Endodermal cell (in vitro differentiated cells): ENCODE results near the gene ARV1. TPM values are rescaled to one million over a fixed set of nuclear protein-coding genes. Genes with fewer than 3 reads are reported as not detected.

Experiments used
- DNase-seq: peaks from one replicate; pipeline ENCODE4 v3.0.0-alpha.2; 2017
- H3K27ac ChIP-seq: 2 replicates; pipeline ENCODE4 v1.5.1; 2013; ENCODE audit warnings: mild to moderate bottlenecking, low read depth, low read length, moderate library complexity
- H3K27me3 ChIP-seq: 2 replicates; pipeline ENCODE4 v1.6.1; 2013; ENCODE audit warnings: mild to moderate bottlenecking, low read length, moderate library complexity; ENCODE audit not compliant: insufficient read depth, control insufficient read depth, poor library complexity, severe bottlenecking
- H3K36me3 ChIP-seq: 2 replicates; pipeline ENCODE4 v1.7.0; 2013; ENCODE audit warnings: mild to moderate bottlenecking, low read length, moderate library complexity; ENCODE audit not compliant: control insufficient read depth, insufficient read depth
- H3K4me1 ChIP-seq: one replicate; pipeline ENCODE4 v1.7.0; 2013; ENCODE audit warnings: low read length; ENCODE audit not compliant: control insufficient read depth, insufficient read depth
- H3K4me3 ChIP-seq: 2 replicates; pipeline ENCODE4 v1.5.1; 2013; ENCODE audit warnings: mild to moderate bottlenecking, low read length, moderate library complexity
- H3K9ac ChIP-seq: 2 replicates; pipeline ENCODE4 v1.6.1; 2013; ENCODE audit warnings: mild to moderate bottlenecking, low read length, moderate library complexity; ENCODE audit not compliant: poor library complexity, severe bottlenecking; ENCODE audit errors: extremely low read depth
- H3K9me3 ChIP-seq: 2 replicates; pipeline ENCODE4 v1.6.1; 2013; ENCODE audit warnings: mild to moderate bottlenecking, low read length, moderate library complexity; ENCODE audit not compliant: control insufficient read depth
- H3K27ac Mint-ChIP-seq: 2 replicates; pipeline ENCODE4 v1.8.0; 2020; ENCODE audit warnings: mixed read lengths
- H3K27me3 Mint-ChIP-seq: 2 replicates; pipeline ENCODE4 v1.8.0; 2021; ENCODE audit warnings: mild to moderate bottlenecking, mixed read lengths; ENCODE audit not compliant: insufficient read depth
- H3K36me3 Mint-ChIP-seq: 2 replicates; pipeline ENCODE4 v1.8.0; 2020; ENCODE audit warnings: low read depth, mixed read lengths
- H3K4me1 Mint-ChIP-seq: 2 replicates; pipeline ENCODE4 v1.8.0; 2020; ENCODE audit warnings: mixed read lengths
- H3K4me3 Mint-ChIP-seq: 2 replicates; pipeline ENCODE4 v1.8.0; 2020; ENCODE audit warnings: mild to moderate bottlenecking, moderate library complexity, mixed read lengths
- H3K9me3 Mint-ChIP-seq: 2 replicates; pipeline ENCODE4 v1.8.0; 2020; ENCODE audit warnings: mild to moderate bottlenecking, mixed read lengths
- CTCF ChIP-seq: fragments of 200-600 bp; sonication (generic); conservative IDR thresholded peaks from 2 replicates; pipeline ENCODE4 v1.5.0; 2021; ENCODE audit warnings: antibody characterized with exemption, mild to moderate bottlenecking
- WGBS, 2 experiments: methylation state at CpG; one replicate each; pipeline versions ENCODE4 v1.1.5 to v1.1.7; 2013; ENCODE audit warnings: missing lambda C conversion rate in 2 of 2, mixed read lengths in 1 of 2; ENCODE audit not compliant: insufficient coverage in 1 of 2, insufficient read length in 1 of 2; 5-methylcytosine and 5-hydroxymethylcytosine counted together
- total RNA-seq, 2 donors: library from RNA; stranded (reverse); fragmentation: NEBNext Ultra II Directional in 1 of 2; extraction: Animal tissue kit (Norgen Biotek cat#: 25700) in 1 of 2; gene quantifications; 2 replicates in 1 of 2; 3 replicates in 1 of 2; pipeline ENCODE4 v1.2.1, GENCODE V29; 2021

ARV1 gene
- total RNA-seq, 2 donors from 2014 or later, result 8.4 to 12.5 TPM

GRCh38 chr1:230965535-230965934 lies 13.4 kb upstream of the ARV1 start:
- H3K36me3 Mint-ChIP-seq, result no peaks in the 10 kb centered on the region

GRCh38 chr1:230966358-230966873 lies 12.5 kb upstream of the ARV1 start:
- no peak overlapping the region for H3K27ac ChIP-seq
- WGBS, 2 experiments, result 96% methylated on average over 4 to 5 of the region's 5 CpGs
- no peak overlapping the region for H3K4me3 ChIP-seq
- H3K27me3 ChIP-seq, result no peaks in the 10 kb centered on the region
- Mint-ChIP-seq H3K4me1 (peaks cover 4% of the 10 kb centered on the region), H3K4me3 (no peak overlapping the region), H3K27ac (no peak overlapping the region), H3K9me3 (no peaks in the 10 kb centered on the region), H3K36me3 (no peaks in the 10 kb centered on the region), H3K27me3 (peaks cover 27% of the 10 kb centered on the region)
- DNase-seq, result no peak
- H3K9me3 ChIP-seq, result no peaks in the 10 kb centered on the region
- TF ChIP-seq CTCF, result no peak
- H3K36me3 ChIP-seq, result peaks cover 4% of the 10 kb centered on the region
- no peak overlapping the region for H3K9ac ChIP-seq
- no peaks in the 10 kb centered on the region for H3K4me1 ChIP-seq

More at GRCh38 chr1:230965535-230965934, 13.4 kb upstream of the ARV1 start:
- H3K4me1 Mint-ChIP-seq, result peaks cover 4% of the 10 kb centered on the region
- no peaks in the 10 kb centered on the region for H3K9me3 Mint-ChIP-seq
- peaks cover 23% of the 10 kb centered on the region for H3K27me3 Mint-ChIP-seq
- no peaks in the 10 kb centered on the region for H3K27me3 ChIP-seq
- H3K27ac ChIP-seq, result no peak overlapping the region
- H3K4me1 ChIP-seq, result no peaks in the 10 kb centered on the region
- no peak overlapping the region for H3K27ac Mint-ChIP-seq
- H3K4me3 Mint-ChIP-seq, result no peak overlapping the region
- no peaks in the 10 kb centered on the region for H3K9me3 ChIP-seq
- no peak overlapping the region for H3K4me3 ChIP-seq
- WGBS, 2 experiments, result 96 to 100% methylated on average over 4 to 5 of the region's 5 CpGs
- peaks cover 4% of the 10 kb centered on the region for H3K36me3 ChIP-seq
- no peak overlapping the region for H3K9ac ChIP-seq
- TF ChIP-seq CTCF, result no peak
- DNase-seq, result no peak

GRCh38 chr1:230970432-230970831 lies 8.5 kb upstream of the ARV1 start:
- Histone ChIP-seq H3K36me3 (peaks cover 11% of the 10 kb centered on the region), H3K27me3 (no peaks in the 10 kb centered on the region), H3K9ac (no peak overlapping the region), H3K4me1 (no peaks in the 10 kb centered on the region), H3K27ac (no peak overlapping the region), H3K9me3 (no peaks in the 10 kb centered on the region), H3K4me3 (no peak overlapping the region)
- no peak for TF ChIP-seq CTCF
- peaks cover 13% of the 10 kb centered on the region for H3K27me3 Mint-ChIP-seq
- no peaks in the 10 kb centered on the region for H3K9me3 Mint-ChIP-seq
- no peak for DNase-seq
- no peaks in the 10 kb centered on the region for H3K36me3 Mint-ChIP-seq
- H3K4me3 Mint-ChIP-seq, result no peak overlapping the region
- 87 to 96% methylated on average over 4 to 5 of the region's 5 CpGs for WGBS, 2 experiments
- no peak overlapping the region for H3K27ac Mint-ChIP-seq
- no peaks in the 10 kb centered on the region for H3K4me1 Mint-ChIP-seq
